MM.1S (cell line): ENCODE data around the gene MAP3K8.

Experiments used
- DNase-seq: peaks from one replicate; pipeline ENCODE4 v3.0.0-alpha.2; 2015
- H2AFZ ChIP-seq: fragments of 300-600 bp; sonication (generic); 2 replicates; pipeline ENCODE4 v1.6.0; 2016; ENCODE audit warnings: antibody characterized with exemption, low read length
- H3F3A ChIP-seq: fragments of 300-600 bp; sonication (generic); 2 replicates; pipeline ENCODE4 v1.6.1; 2016; ENCODE audit warnings: mild to moderate bottlenecking, antibody characterized with exemption, low read length, moderate library complexity, mixed read lengths; ENCODE audit not compliant: insufficient read depth
- H3K27ac ChIP-seq: fragments of 300-600 bp; sonication (generic); 2 replicates; pipeline ENCODE4 v1.5.1; 2016; ENCODE audit warnings: mild to moderate bottlenecking, low read length
- H3K27me3 ChIP-seq: fragments of 300-600 bp; sonication (generic); replicated peaks from 2 replicates; pipeline ENCODE4 v1.6.0; 2016; ENCODE audit warnings: low read length; ENCODE audit not compliant: insufficient read depth
- H3K36me3 ChIP-seq: fragments of 300-600 bp; sonication (generic); replicated peaks from 2 replicates; pipeline ENCODE4 v1.6.1; 2016; ENCODE audit warnings: mild to moderate bottlenecking, low read length, mixed read lengths; ENCODE audit not compliant: insufficient read depth
- H3K4me1 ChIP-seq: fragments of 300-600 bp; sonication (generic); 2 replicates; pipeline ENCODE4 v1.6.1; 2016; ENCODE audit warnings: low read length, mixed read lengths
- H3K4me2 ChIP-seq: fragments of 300-600 bp; sonication (generic); 2 replicates; pipeline ENCODE4 v1.6.0; 2016; ENCODE audit warnings: low read depth, low read length
- H3K4me3 ChIP-seq: fragments of 300-600 bp; sonication (generic); 2 replicates; pipeline ENCODE4 v1.5.1; 2016; ENCODE audit warnings: low read length, mixed read lengths
- H3K79me2 ChIP-seq: fragments of 300-600 bp; sonication (generic); 2 replicates; pipeline ENCODE4 v1.6.1; 2016; ENCODE audit warnings: mixed run types, low read length, mixed read lengths
- H3K9ac ChIP-seq: fragments of 300-600 bp; sonication (generic); 2 replicates; pipeline ENCODE4 v1.6.1; 2016; ENCODE audit warnings: low read length, mixed read lengths
- H3K9me2 ChIP-seq: fragments of 300-600 bp; sonication (generic); replicated peaks from 2 replicates; pipeline ENCODE4 v1.6.1; 2016; ENCODE audit warnings: mild to moderate bottlenecking, low read length, mixed read lengths; ENCODE audit not compliant: insufficient read depth
- H3K9me3 ChIP-seq: fragments of 300-600 bp; sonication (generic); replicated peaks from 2 replicates; pipeline ENCODE4 v1.6.1; 2016; ENCODE audit warnings: mild to moderate bottlenecking, low read length, mixed read lengths; ENCODE audit not compliant: insufficient read depth
- H4K20me1 ChIP-seq: fragments of 300-600 bp; sonication (generic); 2 replicates; pipeline ENCODE4 v1.6.1; 2016; ENCODE audit warnings: mild to moderate bottlenecking, low read length, moderate library complexity, mixed read lengths; ENCODE audit not compliant: insufficient read depth
- EZH2 ChIP-seq: fragments of 300-600 bp; sonication (generic); optimal IDR thresholded peaks from 2 replicates; pipeline ENCODE3; 2017; ENCODE audit warnings: low read depth, mild to moderate bottlenecking, antibody characterized with exemption, low read length, mixed read lengths
- EZH2phosphoT487 ChIP-seq: fragments of 300-600 bp; sonication (generic); IDR thresholded peaks from 2 replicates; pipeline ENCODE4 v1.6.1; 2018; ENCODE audit warnings: antibody characterized with exemption, low read length
- TF ChIP-seq, protein P1 (sequence below): fragments of 300-600 bp; sonication (generic); IDR thresholded peaks from 2 replicates; pipeline ENCODE4 v1.5.1; 2016; ENCODE audit warnings: antibody characterized with exemption, low read length, mixed read lengths

The MAP3K8 gene

DNA sequence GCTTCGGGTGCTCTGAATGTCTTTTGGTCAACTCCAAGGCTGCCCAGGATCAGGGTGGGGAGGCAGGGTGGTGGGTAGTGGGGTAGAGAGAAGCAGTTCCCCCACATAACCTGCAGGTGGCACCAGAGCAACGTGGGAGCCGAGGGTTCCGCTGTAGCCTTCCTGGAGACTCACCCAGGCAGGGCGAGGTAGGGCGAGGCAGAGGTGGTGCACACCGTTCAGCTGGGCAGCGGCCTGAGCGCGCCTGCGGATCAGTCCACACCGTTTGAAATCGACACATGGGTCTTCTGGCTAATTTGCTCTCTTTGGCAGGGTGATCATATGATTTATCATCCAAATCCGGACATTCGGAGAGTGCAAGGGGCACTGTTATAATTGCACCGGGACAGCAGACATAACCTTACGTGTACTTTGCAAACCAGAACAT is 41.4 kb upstream of the MAP3K8 start:
- Histone ChIP-seq H3K4me1 (no peaks in the 10 kb centered on the region), H2AFZ (no peak overlapping the region; the same call in 1 of the 2 replicates)
- DNase-seq: peak; percentile 68

DNA sequence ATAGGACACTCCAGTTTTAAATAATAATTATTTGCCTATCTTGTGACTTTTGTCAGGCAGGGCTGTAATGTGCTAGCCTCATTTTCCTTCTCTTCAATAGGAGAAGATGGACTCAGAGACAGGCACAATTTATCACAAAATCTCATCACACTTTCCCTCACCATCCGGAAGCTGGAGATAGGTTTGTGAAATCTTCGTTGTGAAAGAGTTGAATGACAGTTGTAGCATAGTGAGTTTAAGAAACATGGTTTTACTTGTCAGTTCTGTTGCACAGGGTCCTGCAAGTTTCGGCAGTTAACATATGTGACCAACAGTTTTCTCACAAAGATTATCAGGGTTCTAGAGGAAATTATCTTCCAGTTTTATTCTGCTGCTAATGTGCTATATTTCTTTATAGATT is 37.7 kb upstream of the MAP3K8 start:
- Histone ChIP-seq H3K27me3 (no peaks in the 10 kb centered on the region), H4K20me1 (no peaks in the 10 kb centered on the region), H3K9me2 (no peaks in the 10 kb centered on the region), H3K9me3 (no peaks in the 10 kb centered on the region), H3K9ac (no peak overlapping the region), H2AFZ (no peak overlapping the region), H3K4me1 (no peaks in the 10 kb centered on the region), H3F3A (no peaks in the 10 kb centered on the region), H3K4me2 (no peak overlapping the region), H3K79me2 (no peaks in the 10 kb centered on the region), H3K4me3 (no peak overlapping the region), H3K27ac (no peak overlapping the region), H3K36me3 (no peaks in the 10 kb centered on the region)
- DNase-seq: no peak
- TF ChIP-seq EZH2phosphoT487: no peak
- TF ChIP-seq, protein P1, sequence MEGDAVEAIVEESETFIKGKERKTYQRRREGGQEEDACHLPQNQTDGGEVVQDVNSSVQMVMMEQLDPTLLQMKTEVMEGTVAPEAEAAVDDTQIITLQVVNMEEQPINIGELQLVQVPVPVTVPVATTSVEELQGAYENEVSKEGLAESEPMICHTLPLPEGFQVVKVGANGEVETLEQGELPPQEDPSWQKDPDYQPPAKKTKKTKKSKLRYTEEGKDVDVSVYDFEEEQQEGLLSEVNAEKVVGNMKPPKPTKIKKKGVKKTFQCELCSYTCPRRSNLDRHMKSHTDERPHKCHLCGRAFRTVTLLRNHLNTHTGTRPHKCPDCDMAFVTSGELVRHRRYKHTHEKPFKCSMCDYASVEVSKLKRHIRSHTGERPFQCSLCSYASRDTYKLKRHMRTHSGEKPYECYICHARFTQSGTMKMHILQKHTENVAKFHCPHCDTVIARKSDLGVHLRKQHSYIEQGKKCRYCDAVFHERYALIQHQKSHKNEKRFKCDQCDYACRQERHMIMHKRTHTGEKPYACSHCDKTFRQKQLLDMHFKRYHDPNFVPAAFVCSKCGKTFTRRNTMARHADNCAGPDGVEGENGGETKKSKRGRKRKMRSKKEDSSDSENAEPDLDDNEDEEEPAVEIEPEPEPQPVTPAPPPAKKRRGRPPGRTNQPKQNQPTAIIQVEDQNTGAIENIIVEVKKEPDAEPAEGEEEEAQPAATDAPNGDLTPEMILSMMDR: no peak
- TF ChIP-seq EZH2: no peak

More for the DNA sequence above, 41.4 kb upstream of the MAP3K8 start:
- TF ChIP-seq EZH2: no peak
- TF ChIP-seq, protein P1: peak; percentile 95
- Histone ChIP-seq H3K4me3 (no peak overlapping the region), H4K20me1 (no peaks in the 10 kb centered on the region), H3K79me2 (no peaks in the 10 kb centered on the region), H3F3A (no peaks in the 10 kb centered on the region), H3K27ac (no peak overlapping the region), H3K9me3 (no peaks in the 10 kb centered on the region), H3K9ac (no peak overlapping the region), H3K36me3 (no peaks in the 10 kb centered on the region), H3K4me2 (peak overlapping the region; percentile 58), H3K27me3 (no peaks in the 10 kb centered on the region), H3K9me2 (no peaks in the 10 kb centered on the region)

DNA sequence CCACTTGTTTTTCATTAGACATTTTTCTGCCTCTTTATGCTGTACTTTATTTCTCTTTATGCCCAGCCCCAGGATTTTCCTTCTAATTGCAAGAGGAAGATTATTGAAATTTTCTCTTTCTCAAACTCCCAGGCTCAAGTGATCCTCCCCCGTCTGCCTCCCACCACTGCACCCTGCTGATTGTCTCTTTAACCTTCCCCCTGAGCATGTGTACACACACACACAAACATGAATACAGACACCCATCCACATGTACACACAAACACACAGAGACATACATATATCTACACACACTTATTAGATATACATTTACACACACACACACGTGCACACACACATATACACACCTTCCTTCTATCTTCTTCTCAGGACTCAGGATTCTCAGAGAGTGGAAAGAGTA is 37.3 kb upstream of the MAP3K8 start:
- Histone ChIP-seq H3K9me3 (no peaks in the 10 kb centered on the region), H3K9ac (no peak overlapping the region), H2AFZ (no peak overlapping the region)

More for the DNA sequence above, 37.3 kb upstream of the MAP3K8 start:
- Histone ChIP-seq H3K9me2 (no peaks in the 10 kb centered on the region), H3K4me2 (no peak overlapping the region), H3K36me3 (no peaks in the 10 kb centered on the region), H3F3A (no peaks in the 10 kb centered on the region), H4K20me1 (no peaks in the 10 kb centered on the region), H3K79me2 (no peaks in the 10 kb centered on the region), H3K4me3 (no peak overlapping the region), H3K27ac (no peak overlapping the region), H3K4me1 (no peaks in the 10 kb centered on the region), H3K27me3 (no peaks in the 10 kb centered on the region)
- TF ChIP-seq, protein P1: no peak
- TF ChIP-seq EZH2 (no peak), EZH2phosphoT487 (no peak)
- DNase-seq: no peak
